ENCODE results near the gene COL27A1.

COL27A1 gene

DNA sequence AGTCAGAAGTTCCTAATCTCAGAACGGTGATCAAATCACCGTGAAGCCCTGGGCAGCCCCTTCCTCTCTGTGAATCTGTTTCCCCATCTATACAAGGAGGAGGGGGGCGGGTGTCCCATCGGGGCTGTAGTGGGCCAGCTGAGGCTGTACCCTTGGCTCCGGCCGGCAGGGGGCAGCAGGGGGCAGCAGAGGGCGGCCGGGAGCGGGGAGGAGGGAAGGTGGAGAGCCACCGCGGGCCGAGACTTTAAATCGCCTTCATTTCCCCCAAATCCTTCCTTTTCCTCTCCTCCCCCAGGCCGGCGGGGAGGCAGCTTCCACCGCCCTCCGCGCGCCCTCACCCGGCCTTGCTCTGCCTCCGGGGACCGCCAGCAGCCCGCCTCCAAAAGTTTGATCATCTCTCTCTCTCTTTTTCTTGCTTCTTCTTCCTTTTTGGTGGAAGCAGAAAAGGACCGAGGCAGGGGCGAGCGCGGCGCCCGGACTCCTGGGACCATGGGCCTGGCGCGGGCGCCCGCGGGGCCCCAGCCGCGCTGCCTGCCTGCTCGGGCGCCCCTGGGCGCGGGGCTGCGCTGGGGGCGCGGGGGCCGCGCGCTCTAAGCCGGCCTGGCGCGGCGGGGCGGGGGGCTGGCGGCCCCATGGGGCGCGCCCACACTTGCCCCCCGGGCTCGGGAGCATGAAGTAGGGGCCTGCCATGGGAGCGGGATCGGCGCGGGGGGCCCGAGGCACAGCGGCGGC is at the start of gene COL27A1:
TSS of gene COL27A1 (plus strand) at position 275 of the 732 bp plus-strand sequence. CDS start at position 689, 414 bp downstream.
- DNase-seq (ENCODE audit: low spot score): peak; percentile 66

DNA sequence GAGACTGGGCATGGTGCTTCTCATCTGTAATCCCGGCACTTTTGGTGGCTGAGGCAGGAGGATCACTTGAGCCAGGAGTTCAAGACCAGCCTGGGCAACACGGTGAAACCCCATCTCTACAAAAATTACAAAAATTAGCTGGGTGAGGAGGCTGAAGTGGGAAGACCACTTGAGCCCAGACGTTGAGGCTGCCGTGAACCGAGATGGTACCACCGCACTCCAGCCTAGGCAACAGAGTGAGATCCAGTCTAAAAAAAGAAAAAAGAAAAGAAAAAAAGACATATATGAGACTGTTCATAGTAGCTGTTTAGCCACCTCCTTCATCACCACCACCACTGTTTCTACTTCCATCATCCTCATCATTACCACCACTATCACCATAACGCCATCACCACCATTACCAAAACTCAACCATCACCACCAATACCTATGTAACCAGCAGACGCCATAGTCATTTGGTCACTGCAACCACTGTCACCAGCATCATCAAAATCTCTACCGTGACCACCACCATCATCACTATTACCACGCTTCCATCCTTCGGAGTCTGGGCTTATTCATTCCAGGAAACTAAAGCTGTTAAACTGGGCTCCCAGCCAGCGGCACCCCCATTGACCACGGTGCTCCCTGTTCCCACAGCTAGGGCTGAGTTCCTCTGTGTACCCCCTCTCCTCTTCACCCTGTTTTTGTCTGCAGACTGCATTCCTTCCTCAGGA is 47.9 kb upstream of the COL27A1 start:
- no peak for DNase-seq (ENCODE audit: low spot score)

DNA sequence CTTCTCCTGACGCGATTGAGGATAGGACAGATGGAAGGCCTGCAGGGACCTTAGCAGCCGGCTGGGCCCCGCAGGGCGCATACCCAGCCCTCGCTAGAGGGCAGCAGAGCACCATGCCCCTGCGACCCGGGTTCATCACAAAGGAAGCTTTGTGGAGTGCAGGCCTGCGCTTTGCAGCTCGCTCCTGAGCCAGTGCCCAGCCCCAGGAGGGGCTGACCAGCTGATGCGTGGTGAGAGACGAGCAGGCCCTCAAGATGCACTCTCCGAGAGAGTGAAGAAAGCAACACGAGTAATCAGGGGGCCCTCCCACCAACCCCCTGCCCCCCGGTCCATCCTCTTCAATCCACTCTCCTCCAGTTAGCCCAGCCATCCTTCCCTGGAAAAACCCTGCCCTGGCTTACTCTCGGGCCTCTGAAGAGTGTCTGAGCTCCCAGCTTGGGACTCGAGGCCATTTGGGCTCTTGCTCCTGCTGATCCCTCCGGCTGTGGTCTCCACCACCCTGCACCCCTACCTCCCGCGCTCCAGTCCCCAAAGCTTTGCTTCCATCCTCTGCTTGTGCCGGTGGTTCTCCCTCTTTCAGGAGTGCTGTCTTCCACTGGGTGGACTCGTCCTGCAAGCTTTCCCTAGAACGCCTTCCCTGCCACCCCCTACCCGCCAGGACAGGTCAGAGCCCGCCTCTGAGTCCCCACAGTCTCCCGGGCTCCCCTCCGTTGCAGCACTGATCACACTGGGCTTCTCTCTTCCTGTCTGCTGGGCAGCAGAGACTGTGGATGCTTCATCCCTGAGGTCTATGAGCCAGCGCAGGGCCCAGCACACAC is 47.1 kb upstream of the COL27A1 start:
- peak; percentile 29 for DNase-seq (ENCODE audit: low spot score)

DNA sequence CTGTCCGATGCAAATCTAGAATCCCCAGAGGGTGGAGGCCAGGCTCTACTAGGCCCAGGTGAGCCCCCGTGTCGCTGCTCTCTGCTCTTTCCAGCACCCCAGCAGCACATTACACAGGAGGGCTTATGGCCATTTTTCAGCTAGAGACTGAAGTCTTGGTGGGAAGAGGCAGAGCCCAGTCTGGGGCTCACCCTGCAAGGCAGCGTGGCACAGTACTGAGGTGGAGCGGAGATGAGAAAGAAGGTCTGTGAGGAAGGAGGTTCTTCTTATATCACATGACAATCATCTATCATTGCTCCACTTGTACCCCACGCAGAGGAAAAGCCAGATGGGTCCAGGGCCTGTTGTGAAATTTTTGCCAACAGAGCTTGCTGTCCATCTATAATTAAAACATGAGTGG is 46.2 kb upstream of the COL27A1 start:
- no peak for DNase-seq (ENCODE audit: low spot score)

DNA sequence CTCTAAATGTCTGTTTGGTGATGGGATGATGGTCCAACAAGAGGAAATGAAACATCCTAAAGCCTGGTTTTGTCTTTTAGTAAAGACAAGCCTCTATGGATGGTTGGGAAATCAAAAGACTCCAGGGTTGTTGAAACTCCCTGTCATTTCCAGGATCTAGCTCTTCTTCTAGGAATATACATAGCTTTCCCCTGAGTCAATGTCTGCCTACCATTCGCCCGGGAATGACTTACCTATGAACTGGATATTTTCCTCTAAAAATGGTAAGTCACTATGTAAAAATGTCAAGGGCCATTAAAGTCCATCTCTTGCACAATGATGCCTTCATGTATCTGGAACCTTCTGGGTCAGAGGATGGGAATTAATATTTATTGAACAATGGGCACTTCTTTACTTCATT is 45.2 kb upstream of the COL27A1 start:
- DNase-seq (ENCODE audit: low spot score): no peak

DNA sequence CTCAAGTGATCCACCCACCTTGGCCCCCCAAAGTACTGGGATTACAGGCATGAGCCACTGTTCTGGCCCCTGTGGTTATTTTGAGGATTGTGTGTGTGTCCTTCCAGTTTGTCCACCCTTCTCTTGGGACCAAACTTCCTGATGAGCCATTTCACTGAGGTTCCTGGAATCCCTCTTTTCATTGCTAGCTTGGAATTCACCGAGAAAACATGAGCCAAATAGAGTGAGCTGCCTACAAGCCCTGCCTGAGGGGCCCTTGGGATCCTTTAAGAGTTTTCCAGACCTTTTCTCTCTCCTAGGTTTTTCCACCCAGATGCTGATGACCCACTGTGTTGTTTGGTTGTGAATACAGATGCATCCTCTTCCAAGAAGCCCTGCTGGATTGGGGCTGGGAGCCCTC is 43.0 kb upstream of the COL27A1 start:
- no peak for DNase-seq (ENCODE audit: low spot score)

DNA sequence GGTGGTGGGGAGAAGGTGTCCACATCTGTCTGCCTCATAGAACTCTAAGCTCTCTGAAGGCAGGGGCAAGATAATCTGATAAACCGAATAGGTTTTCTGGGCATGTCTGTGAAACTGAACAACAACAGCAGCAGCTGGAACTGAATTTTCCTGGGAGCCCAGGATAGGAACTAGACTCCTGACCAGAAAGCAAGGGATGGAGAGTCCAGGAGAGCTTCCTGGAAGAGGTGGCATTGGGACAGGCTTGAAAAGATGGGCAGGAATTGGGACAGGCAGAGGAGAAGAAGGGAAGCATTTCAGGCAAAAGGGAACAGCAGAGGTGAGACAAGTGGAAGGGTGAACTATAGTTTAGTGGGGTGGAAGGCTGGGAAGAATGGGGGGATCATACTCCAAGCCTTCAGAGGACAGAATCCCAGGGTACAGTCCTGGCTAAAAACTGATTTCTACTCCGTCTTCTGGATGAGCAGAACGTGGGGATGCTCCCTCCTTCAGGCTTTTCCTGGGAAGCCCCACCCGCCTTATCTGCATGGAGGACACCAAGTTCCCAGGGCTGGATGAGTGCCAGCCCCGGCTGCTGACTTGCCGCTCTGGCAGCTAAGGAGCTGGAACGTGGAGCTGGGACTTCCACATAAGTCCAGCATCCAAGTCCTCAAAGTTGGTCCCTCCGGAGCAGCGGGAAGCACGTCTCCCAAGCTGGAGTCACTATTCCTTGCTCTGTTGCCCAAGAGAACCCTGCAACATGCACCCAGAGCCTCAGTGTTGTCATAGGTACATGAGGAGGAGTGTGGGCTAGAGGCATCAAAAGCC is 42.4 kb upstream of the COL27A1 start:
- no peak for DNase-seq (ENCODE audit: low spot score)

DNA sequence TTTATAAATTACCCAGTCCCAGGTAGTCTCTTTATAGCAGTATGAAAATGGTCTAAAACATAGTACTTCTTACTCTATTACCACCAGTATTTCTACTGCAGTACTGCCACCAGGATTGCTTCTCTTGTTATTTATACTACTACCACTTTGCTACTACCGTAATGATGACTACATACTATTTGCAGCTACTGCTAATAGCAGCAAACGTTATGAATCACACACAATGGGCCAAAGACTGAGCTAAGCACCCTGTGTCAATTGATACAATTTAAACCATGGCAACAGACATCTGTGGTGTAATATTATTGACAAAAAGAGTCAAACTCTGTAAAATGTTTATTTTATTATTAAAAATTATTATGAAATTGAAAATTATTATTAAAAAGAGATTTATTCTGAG is 41.0 kb upstream of the COL27A1 start:
- DNase-seq (ENCODE audit: low spot score): no peak

DNA sequence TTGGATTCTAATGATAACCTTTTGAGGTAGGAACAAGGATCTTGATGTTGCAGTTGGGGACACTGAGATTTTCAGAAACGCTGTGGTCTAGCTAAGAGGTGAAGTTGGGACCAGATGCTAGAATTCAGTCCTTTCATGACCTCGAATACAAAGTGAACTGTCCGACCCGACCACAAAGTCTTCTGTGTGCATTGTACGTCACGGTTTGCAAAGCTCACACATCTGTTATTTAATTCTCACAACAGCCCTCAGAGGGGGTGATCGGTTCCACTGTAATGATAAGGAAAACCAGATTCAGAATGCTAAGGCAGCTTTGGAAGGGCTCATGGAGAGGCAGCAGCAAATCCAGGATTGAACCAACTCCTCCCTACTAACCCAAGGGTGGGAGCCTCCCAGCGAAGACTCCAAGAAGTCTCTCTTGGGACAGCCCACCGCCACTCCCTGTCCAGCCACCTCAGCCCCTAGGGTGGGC is 39.6 kb upstream of the COL27A1 start:
- no peak for DNase-seq (ENCODE audit: low spot score)

DNA sequence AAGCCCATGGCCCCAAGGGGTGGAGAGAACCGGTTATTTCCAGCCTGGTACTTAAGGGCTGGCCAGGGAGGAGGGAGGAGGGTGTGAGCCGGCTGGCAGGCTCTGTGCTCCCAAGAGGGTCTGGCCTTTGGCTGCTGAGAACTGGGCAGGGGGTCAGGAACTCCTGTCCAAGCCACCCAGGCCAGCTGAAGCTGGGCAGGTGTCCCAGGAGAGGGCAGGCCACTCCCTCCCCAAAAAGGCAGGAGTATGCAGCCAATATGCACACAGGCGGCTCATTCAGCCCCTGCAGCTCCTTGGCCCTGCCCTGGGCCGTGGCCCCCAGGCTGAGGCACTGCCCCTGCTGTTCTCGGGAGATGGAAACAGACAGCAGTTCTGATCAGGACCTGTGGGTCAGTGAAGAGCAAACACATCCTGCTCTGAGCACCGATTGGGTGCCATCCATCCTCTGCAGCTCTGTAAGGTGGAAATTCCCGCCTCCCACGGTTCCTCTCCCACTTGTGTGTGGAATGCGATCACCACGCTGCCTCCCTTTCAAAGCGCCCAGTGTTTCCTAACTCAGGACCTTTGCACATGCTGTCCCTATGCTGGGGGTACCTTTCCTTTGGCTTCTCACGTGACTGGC is 39.1 kb upstream of the COL27A1 start:
- DNase-seq (ENCODE audit: low spot score): no peak

DNA sequence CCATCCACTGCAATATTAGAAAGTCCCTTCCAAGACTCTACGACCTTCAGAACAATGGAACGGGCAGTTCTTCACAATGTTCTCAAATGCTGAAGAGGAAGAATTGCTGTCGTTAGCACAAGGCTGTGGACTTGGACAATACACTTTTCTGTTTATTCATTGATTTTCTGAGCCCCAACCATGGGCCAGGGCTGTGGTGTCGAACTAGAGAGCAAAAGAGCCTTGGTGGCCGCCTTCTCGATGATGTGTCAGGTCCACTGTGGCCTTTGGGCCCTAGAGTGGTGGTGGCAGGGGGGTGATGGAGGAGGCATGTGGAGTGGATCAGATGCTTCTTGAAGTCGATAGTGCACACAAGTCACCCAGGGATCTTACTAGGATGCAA is 37.7 kb upstream of the COL27A1 start:
- no peak for DNase-seq (ENCODE audit: low spot score)

DNA sequence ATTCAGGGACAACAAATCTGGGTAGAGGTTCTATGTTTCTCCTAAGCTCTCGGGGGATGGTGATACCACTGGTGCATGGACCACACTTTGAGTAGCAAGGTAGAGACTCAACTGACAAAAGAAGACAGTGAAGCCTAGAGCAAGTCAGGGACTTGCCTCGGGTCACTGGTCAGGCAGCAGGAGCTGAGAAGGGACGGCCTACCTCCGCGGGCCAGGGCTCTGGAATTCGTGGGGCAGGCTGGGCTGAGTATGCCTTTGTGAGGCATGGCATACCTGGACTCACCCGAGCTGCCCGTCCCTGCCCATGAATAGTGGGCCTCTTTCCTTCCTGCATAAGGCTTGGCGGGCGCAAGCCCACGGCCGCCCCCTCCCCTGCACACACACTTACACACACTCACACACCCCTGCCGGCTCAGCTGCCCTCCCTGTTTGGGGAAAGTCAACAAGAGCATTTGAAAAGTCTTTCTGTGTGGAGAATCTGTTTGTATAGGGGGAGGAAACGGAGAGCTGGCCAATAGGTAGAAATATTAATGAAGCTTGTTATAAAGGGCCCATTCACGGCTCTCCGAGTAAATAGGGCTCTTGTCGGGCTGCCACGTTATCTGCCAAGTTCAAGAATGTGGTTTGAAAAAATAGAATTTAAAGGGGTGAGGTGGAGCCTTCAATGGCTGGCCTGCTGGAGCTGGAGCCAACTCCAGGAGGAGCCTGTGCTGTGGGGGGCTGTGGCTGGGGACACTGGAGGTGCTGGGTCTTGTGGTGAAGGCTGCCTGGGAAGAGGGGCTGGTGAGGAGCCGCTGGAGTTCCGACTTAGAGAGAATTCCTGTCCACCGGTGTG is 37.1 kb upstream of the COL27A1 start:
- no peak for DNase-seq (ENCODE audit: low spot score)

DNA sequence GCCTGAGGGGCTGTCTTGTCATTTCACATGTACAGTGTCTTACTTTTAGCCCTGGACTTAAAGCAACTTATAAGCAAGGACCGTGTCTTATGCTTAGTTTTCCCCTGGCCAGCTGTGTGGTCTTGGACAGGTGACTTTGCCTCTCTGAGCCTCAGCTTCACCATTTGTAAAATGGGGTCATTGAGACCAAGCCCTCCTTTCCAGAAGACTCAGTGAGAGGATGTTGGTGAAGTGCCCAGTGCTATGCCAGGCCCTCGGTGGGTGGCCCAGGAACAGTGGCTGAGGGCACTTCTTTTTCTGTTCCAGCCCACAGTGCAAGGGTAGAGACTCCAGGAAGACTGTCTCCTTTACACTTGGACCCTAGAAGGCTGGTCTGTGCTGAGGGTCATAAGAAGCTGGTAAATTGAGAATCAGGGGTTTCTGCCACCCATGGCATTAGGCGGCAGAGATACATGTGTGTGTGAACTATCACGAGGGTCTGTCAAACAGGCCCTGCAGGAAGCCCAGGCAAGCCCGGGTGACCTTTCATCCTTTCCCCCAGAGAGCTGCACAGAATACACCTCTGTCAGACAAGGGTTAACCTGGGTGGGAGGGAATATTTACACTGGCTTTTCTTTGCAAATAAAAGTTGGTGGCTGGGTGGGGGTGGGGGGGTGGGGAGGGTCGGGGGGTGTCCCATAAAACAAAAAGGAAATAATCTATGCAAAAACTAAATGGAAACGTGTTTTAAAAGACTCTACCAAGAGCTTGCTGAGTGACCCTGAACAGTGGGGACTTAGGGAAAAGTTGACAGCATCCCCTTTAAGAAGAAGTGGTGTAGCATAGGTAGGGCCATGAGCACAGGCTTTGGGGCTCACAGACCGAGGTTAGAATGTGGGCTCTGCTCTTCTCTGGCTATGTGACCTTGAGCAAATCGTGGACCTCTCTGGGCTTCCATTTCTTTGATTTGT is 35.8 kb upstream of the COL27A1 start:
- no peak for DNase-seq (ENCODE audit: low spot score)

DNA sequence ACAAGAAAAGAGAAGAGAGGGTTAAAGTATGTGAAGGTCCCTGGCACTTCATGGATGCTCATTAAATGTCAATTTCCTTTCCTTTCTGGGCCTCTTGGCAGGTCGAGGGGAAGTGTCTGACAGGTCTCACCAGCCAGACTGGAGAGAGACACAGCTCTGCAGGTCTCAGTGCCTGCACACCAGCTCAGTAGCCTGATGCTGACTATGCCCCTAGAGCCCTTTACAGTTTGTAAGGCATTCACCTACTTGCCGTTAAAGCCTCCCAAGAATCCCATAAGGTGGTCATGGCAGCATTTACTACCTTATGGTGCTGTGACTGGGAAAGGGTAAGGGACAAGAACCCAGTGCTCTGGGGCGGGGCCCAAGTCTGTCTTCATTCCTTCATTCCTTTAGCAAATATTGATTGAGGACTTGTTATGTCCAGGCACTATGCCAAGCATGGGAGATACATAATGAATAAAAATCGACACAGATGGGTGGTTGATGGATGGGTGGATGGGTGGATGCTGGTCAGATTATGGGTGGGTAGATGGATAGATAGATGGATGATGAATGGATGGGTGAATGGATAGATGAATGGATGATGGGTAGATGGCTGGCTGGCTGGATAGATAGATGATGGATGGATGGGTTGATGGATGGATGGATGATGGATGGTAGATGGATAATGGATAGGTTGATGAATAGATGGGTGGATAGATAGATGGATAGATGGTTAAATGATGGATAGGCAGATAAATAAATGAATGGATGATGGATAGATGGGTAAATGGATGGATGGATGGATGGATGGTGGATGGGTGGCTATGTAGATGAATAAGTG is 34.9 kb upstream of the COL27A1 start:
- DNase-seq (ENCODE audit: low spot score): no peak

DNA sequence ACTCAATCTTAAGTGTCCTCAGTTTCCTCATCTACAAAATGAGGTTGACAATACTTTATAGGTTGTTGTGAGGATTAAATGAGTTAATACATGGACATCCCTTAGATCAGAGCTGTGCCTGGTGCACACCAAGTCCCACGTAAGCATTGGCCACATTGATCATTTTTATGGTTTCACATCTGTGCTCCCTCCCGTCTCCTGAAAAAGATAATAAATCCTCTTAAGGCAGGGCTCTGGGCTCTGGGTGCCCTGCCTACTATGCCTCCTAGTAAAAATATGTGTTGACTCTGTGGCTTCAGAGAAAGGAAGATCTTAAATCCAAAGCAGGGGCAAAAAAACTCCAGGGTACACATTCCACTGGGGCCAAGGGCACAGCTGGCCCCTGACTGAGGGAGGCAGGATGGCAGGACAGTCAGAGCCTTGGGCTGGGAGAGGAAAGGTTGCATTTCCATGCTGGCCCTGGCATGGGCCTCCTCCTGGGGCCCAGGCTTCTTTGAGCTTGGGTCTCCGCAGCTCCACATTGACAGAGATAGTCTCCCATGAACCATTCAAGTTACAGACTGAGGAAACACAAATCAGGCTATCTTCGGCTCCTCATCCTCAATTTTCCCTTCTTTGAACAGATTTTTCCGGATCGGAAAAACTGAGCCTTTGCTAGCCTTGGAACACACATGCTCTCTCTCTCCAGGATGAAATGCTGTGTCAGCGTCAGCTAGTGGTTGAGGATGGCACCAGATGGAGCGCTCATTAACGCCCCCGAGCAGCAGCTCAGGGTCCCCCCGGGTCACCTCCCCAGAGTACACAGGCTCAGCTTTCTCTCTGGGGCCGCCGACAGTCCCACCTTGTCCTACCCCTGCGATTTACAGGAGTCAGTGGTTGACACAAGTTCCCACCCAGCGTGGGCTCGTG is 33.9 kb upstream of the COL27A1 start:
- DNase-seq (ENCODE audit: low spot score): no peak

DNA sequence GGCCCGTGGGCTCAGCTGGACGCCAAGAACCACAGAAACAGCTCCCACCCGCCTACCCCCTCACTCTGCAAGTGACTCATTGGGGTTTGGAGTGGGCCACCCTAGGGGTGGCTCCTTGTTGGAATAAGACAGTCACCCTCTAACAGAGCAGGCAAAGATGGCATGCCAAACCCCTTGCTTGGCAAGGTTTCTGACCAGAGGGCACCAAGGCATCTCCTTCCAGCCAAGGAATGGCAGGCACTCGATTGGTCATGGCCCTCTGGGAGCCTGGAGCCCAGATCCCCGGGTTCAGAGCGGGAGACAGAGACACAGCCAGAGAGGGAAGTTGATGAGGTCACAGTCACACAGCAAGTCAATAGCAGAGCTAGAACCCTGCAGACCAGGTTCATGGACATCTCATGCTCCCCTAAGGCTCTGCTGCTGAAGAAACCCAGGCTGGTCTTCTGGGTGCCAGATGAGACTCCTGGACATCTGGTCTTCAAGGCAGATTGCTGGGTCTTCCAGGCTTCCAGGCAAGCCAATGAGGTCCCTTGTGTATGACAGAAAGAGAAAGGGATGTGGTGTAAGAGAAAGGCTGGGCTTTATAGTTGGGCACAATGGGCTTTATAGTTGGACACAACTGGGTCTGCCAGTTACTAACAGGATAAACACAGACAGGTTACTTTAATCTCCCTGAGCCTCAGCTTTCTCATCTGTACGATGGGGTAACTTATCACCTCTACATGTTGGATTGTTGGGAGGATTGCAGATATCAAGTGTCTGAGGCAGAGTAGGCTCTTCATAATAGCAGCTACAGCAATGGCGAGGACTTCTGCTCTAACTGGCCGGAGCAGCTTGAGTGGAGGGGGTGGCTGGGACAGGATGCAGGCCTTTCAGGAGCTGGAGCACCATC is 33.0 kb upstream of the COL27A1 start:
- DNase-seq (ENCODE audit: low spot score): no peak

Data from CD4-positive, alpha-beta T cell treated with Interleukin-2 at 100 ng/mL for 4 hours (primary cell).